Endodermal cell (in vitro differentiated cells): Measurements from ENCODE around the gene NOP53. TPM values are rescaled to one million over a fixed set of nuclear protein-coding genes. Genes with fewer than 3 reads are reported as not detected.

Experiments used
- DNase-seq: peaks from one replicate; pipeline ENCODE4 v3.0.0-alpha.2; 2017
- H3K27ac ChIP-seq: 2 replicates; pipeline ENCODE4 v1.5.1; 2013; ENCODE audit warnings: mild to moderate bottlenecking, low read depth, low read length, moderate library complexity
- H3K27me3 ChIP-seq: 2 replicates; pipeline ENCODE4 v1.6.1; 2013; ENCODE audit warnings: mild to moderate bottlenecking, low read length, moderate library complexity; ENCODE audit not compliant: insufficient read depth, control insufficient read depth, poor library complexity, severe bottlenecking
- H3K36me3 ChIP-seq: 2 replicates; pipeline ENCODE4 v1.7.0; 2013; ENCODE audit warnings: mild to moderate bottlenecking, low read length, moderate library complexity; ENCODE audit not compliant: control insufficient read depth, insufficient read depth
- H3K4me1 ChIP-seq: one replicate; pipeline ENCODE4 v1.7.0; 2013; ENCODE audit warnings: low read length; ENCODE audit not compliant: control insufficient read depth, insufficient read depth
- H3K4me3 ChIP-seq: 2 replicates; pipeline ENCODE4 v1.5.1; 2013; ENCODE audit warnings: mild to moderate bottlenecking, low read length, moderate library complexity
- H3K9ac ChIP-seq: 2 replicates; pipeline ENCODE4 v1.6.1; 2013; ENCODE audit warnings: mild to moderate bottlenecking, low read length, moderate library complexity; ENCODE audit not compliant: poor library complexity, severe bottlenecking; ENCODE audit errors: extremely low read depth
- H3K9me3 ChIP-seq: 2 replicates; pipeline ENCODE4 v1.6.1; 2013; ENCODE audit warnings: mild to moderate bottlenecking, low read length, moderate library complexity; ENCODE audit not compliant: control insufficient read depth
- H3K27ac Mint-ChIP-seq: 2 replicates; pipeline ENCODE4 v1.8.0; 2020; ENCODE audit warnings: mixed read lengths
- H3K27me3 Mint-ChIP-seq: 2 replicates; pipeline ENCODE4 v1.8.0; 2021; ENCODE audit warnings: mild to moderate bottlenecking, mixed read lengths; ENCODE audit not compliant: insufficient read depth
- H3K36me3 Mint-ChIP-seq: 2 replicates; pipeline ENCODE4 v1.8.0; 2020; ENCODE audit warnings: low read depth, mixed read lengths
- H3K4me1 Mint-ChIP-seq: 2 replicates; pipeline ENCODE4 v1.8.0; 2020; ENCODE audit warnings: mixed read lengths
- H3K4me3 Mint-ChIP-seq: 2 replicates; pipeline ENCODE4 v1.8.0; 2020; ENCODE audit warnings: mild to moderate bottlenecking, moderate library complexity, mixed read lengths
- H3K9me3 Mint-ChIP-seq: 2 replicates; pipeline ENCODE4 v1.8.0; 2020; ENCODE audit warnings: mild to moderate bottlenecking, mixed read lengths
- CTCF ChIP-seq: fragments of 200-600 bp; sonication (generic); conservative IDR thresholded peaks from 2 replicates; pipeline ENCODE4 v1.5.0; 2021; ENCODE audit warnings: antibody characterized with exemption, mild to moderate bottlenecking
- WGBS, 2 experiments: methylation state at CpG; one replicate each; pipeline versions ENCODE4 v1.1.5 to v1.1.7; 2013; ENCODE audit warnings: missing lambda C conversion rate in 2 of 2, mixed read lengths in 1 of 2; ENCODE audit not compliant: insufficient coverage in 1 of 2, insufficient read length in 1 of 2; 5-methylcytosine and 5-hydroxymethylcytosine counted together
- total RNA-seq, 2 donors: library from RNA; stranded (reverse); fragmentation: NEBNext Ultra II Directional in 1 of 2; extraction: Animal tissue kit (Norgen Biotek cat#: 25700) in 1 of 2; gene quantifications; 2 replicates in 1 of 2; 3 replicates in 1 of 2; pipeline ENCODE4 v1.2.1, GENCODE V29; 2021

NOP53 gene
- total RNA-seq, 2 donors from 2014 or later, result 190 to 258 TPM

- Mint-ChIP-seq H3K36me3 (peaks cover 69% of the 10 kb centered on the region), H3K4me3 (no peak overlapping the region), H3K4me1 (no peaks in the 10 kb centered on the region), H3K27me3 (no peaks in the 10 kb centered on the region), H3K9me3 (peaks cover 2% of the 10 kb centered on the region), H3K27ac (no peak overlapping the region)
- Histone ChIP-seq H3K9ac (no peak overlapping the region), H3K27ac (no peak overlapping the region), H3K9me3 (no peaks in the 10 kb centered on the region), H3K4me1 (no peaks in the 10 kb centered on the region), H3K27me3 (no peaks in the 10 kb centered on the region), H3K4me3 (no peak overlapping the region), H3K36me3 (peaks cover 62% of the 10 kb centered on the region)
- DNase-seq, result no peak
- no peak for TF ChIP-seq CTCF
- 95 to 96% methylated on average over 27 to 28 of the region's 28 CpGs for WGBS, 2 experiments
Measured at GRCh38 chr19:47755762-47756626, 10.6 kb downstream of the NOP53 start.

GRCh38 chr19:47756627-47756929 is 11.2 kb downstream of the NOP53 start:
- no peak overlapping the region for H3K4me3 ChIP-seq
- H3K4me1 ChIP-seq, result no peaks in the 10 kb centered on the region
- no peak overlapping the region for H3K27ac ChIP-seq
- H3K27ac Mint-ChIP-seq, result no peak overlapping the region
- H3K4me1 Mint-ChIP-seq, result no peaks in the 10 kb centered on the region
- no peaks in the 10 kb centered on the region for H3K27me3 Mint-ChIP-seq
- no peak overlapping the region for H3K9ac ChIP-seq
- H3K36me3 ChIP-seq, result peaks cover 56% of the 10 kb centered on the region
- H3K9me3 Mint-ChIP-seq, result peaks cover 2% of the 10 kb centered on the region
- no peak overlapping the region for H3K4me3 Mint-ChIP-seq
- no peak for DNase-seq
- WGBS, 2 experiments, result 98% methylated on average over 7 to 12 of the region's 12 CpGs
- no peak for TF ChIP-seq CTCF
- H3K9me3 ChIP-seq, result no peaks in the 10 kb centered on the region
- H3K27me3 ChIP-seq, result no peaks in the 10 kb centered on the region
- peaks cover 63% of the 10 kb centered on the region for H3K36me3 Mint-ChIP-seq

- TF ChIP-seq CTCF, result no peak
- no peak overlapping the region for H3K27ac Mint-ChIP-seq
- peaks cover 61% of the 10 kb centered on the region for H3K36me3 Mint-ChIP-seq
- H3K4me1 ChIP-seq, result no peaks in the 10 kb centered on the region
- no peak overlapping the region for H3K4me3 Mint-ChIP-seq
- H3K9ac ChIP-seq, result no peak overlapping the region
- H3K9me3 ChIP-seq, result no peaks in the 10 kb centered on the region
- 93 to 97% methylated on average over 13 to 22 of the region's 22 CpGs for WGBS, 2 experiments
- H3K36me3 ChIP-seq, result peaks cover 53% of the 10 kb centered on the region
- no peak overlapping the region for H3K4me3 ChIP-seq
- H3K9me3 Mint-ChIP-seq, result peaks cover 2% of the 10 kb centered on the region
- no peaks in the 10 kb centered on the region for H3K27me3 Mint-ChIP-seq
- H3K27me3 ChIP-seq, result no peaks in the 10 kb centered on the region
- no peak for DNase-seq
- H3K4me1 Mint-ChIP-seq, result no peaks in the 10 kb centered on the region
- H3K27ac ChIP-seq, result no peak overlapping the region
Measured at GRCh38 chr19:47756953-47757608, 11.7 kb downstream of the NOP53 start.
